ENCODE data around the gene CTBS.
"Not testable (repeated sequence)": the region's sequence is repeated elsewhere in the genome, so short reads cannot be mapped to it uniquely, and the experiment has no call there.

Gene CTBS, protein sequence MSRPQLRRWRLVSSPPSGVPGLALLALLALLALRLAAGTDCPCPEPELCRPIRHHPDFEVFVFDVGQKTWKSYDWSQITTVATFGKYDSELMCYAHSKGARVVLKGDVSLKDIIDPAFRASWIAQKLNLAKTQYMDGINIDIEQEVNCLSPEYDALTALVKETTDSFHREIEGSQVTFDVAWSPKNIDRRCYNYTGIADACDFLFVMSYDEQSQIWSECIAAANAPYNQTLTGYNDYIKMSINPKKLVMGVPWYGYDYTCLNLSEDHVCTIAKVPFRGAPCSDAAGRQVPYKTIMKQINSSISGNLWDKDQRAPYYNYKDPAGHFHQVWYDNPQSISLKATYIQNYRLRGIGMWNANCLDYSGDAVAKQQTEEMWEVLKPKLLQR

DNA sequence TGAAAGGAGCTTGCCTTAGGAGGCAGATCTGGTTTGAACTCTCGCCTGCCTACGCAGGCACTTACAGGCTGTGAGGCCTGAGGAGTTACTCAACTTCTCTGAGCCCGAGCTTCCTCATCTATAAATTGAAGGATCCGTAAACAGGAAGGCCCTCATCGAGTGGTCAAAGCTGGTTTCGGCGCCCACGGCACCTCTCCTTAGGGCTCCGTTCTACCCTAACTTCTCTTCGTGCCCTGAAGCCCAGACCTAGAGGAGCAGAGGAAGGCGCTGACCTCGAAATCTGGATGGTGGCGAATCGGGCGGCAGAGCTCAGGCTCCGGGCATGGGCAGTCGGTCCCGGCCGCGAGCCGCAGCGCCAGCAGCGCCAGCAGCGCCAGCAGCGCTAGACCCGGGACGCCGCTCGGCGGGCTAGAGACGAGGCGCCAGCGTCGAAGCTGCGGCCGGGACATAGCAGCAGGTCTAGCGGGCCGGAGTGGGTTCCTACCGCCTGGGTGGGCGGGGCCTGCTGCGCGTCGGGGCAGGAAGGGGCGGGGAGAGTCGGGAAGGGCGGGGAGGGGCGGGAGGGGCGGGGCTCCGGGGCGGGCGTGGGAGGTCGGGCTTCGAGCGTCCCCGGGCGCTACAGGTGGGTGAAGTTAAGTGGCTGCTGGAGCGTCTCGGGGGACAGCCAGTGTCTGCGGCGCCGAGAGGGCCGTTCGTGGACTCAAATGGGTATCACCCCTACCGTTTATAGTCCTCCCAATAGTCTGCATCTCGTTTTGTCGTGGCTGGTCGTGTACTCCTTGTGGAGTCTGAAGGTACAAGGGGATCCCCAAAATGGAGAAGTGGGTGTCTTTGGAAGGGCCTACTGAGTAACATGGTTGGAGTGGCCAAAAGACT is at the start of gene CTBS:
CTBS (minus strand) TSS at position 474 of the 876 bp plus-strand sequence; CDS start at position 449, 25 bp downstream.
- peak; percentile 71 for DNase-seq

DNA sequence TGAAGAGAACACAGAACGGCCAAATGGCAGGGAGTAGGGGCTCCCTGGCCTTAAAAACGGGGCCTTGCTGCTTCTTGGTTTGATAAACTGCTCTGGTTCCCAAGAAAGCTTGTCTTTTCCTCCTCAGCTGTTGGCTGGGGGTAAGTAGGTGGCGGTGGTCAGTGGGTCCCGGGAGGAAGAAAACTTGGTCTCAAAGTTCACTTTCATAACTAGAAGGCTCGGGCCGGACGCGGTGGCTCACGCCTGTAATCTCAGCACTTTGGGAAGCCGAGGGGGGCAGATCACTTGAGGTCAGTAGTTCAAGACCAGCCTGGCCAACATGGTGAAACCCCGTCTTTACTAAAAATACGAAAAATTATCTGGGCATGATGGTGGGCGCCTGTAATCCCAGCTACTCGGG is 47.3 kb upstream of the CTBS start:
- DNase-seq: no peak

DNA sequence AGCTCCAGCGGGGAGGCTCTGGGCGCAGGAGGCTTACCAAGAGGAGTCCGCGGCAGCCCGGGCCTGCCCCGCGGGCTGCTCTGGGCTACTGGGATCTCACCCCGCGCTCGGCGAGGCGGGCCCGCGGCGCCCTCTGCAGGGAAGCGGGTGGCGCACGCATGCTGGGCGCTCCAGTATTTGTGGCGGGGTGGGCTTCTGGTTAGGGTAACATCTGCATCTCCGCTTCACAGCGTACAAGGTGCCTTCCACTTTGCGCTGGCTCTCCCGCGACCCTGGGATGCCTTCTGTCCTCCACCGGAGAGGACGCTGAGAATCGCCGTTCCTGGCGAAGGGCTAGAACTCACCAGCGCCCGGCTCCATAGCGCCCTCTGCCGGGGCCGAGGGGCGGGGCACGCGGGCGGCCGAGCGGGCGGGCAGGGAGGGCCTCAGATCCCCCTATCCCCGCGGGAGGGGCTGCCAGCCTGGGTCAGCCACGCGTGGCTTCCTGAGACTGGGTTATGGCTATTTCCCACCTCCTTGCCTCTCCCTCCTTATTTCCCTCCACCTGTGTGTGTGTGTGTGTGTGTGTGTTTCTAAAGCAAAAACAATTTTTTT is 46.6 kb upstream of the CTBS start:
- DNase-seq: peak; percentile 56

DNA sequence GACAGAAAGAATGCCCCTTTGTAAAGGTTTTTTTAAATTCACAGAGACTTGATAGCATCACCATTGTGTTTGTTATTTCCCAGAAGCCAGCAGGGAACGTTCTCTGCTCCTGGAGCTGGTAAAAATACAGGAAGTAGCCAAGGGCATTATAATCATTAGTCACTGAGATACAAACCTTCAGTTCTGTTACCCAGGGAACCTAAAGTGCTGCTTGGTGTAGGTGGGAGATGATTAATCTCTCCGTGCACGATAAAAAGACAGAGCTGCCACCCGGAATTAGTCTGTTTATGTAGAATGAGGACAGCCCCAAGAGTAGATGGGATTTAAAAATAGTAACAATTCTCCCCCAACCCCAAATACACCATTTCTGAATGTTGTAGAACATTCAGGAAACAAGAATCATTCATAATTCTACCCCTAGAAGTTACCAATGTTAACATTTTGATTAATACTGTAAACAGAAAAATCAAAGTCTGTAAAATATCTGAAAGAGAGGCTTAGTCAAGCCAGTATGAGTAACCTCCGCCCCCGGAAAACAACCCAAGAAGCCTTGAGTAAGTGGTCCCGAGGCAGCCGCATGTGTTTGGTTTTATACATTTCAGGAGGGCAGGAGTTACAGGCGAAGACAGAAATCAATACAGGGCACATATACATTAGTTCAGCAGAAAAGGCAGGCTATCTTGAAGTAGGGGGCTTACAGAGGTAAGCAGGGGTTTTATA is 45.3 kb upstream of the CTBS start:
- no peak for DNase-seq

DNA sequence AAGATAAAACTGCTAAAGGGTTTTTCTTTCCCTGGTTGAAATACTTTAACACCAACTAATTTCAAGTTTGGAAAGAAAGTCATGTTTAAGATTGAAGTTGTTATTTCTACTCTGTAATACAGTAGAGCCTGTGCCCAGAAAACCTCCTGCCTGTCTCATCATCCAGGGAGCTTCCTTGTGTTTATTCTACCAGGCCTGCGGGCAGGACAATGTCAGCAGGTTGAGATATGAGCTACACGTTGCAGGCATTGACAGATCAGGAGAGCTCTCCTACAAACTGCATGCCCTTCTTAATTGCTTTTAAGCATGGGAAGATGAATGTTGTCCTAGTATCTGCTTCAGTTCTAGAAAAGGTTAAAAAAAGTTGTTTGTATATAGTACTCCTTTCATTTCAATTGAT is 43.1 kb upstream of the CTBS start:
- DNase-seq: no peak

DNA sequence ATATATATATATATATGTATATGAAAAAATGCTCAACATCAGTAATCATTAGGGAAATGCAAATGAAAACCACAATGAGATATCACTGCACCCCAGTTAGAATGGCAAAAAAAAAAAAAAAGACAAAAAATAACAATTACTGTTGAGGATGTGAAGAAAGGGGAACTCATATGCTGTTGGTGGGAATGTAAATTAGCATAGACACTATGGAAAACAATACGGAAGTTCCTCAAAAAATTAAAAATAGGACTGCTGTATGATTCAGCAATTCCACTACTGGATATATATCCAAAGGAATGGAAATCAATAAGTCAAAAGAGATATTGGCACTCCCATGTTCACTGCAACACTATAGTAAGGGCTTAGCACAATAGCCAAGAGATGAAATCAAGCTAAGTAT is 41.5 kb upstream of the CTBS start:
- no peak for DNase-seq

DNA sequence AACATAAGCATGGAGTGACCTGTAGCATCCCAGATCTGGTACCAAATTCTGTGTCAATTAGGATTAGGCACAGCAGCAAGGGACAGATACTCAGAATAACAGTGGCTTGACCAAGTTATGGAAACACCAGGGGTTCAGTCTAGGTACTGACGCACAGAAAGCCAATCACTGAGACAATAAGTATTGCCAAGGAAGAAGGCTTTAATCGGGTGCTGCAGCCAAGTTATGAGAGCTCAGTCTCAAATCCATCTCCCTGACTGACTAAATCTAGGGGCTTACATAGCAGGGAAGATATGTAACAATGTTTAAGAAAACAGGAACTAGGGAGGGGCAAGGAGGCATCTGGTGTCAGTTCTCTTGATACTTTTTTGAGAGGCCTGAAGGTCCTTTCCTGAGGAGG is 39.6 kb upstream of the CTBS start:
- no peak for DNase-seq

DNA sequence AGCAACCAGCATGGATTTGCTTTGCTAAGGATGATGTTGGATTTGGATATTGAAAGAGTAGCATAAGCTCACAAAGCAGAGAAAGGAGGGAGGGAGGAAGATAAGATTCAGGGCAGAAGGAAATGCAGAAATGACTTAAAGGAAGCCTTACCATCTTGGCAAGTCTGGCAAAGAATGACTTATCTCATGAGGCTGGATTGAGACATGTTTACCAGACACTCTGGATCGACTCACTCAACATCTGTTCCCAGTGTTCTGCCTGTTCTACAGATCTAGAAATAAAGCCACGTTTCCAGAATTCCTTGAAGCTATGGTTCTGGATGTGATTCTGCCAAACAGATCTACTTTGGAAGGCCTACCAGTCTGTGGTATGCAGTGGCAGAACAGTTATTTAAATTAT is 38.8 kb upstream of the CTBS start:
- no peak for DNase-seq

DNA sequence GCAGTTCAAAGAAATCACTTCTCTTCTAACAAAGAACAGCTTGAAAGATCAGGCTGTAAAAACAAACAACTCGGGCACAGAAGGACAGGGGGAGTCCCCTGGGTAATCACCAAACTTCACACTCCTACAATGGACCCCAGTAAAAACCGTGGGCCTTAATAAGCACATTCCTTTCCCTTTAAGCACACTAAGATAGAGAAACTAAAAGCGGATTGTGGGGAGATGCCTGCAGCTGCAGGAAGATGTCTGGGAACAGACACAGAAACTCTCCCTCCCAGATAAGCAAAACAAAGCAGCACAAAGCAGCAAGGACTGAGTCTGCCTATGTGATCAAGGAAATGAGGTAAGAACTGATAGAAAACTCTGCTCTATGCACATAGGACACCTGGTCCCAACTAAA is 37.6 kb upstream of the CTBS start:
- DNase-seq: no peak

DNA sequence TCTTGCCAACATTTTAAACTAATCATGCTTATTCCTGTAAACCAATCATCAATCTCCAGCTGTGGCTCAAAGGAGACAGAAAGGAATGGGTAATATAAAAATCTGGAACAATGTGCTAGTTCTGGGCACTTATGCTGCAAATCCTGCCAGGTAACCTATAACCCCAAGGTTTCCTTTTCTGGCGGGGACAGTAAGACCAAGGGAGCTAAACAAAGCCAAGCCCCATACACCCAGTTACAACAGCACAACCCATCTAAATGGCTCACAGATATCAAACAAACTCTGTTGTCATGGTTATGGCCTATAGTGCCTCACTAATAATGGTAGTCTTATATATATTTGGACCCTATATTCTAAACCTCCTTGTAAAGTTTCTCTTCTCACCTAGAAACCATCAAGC is 36.9 kb upstream of the CTBS start:
- no peak for DNase-seq

DNA sequence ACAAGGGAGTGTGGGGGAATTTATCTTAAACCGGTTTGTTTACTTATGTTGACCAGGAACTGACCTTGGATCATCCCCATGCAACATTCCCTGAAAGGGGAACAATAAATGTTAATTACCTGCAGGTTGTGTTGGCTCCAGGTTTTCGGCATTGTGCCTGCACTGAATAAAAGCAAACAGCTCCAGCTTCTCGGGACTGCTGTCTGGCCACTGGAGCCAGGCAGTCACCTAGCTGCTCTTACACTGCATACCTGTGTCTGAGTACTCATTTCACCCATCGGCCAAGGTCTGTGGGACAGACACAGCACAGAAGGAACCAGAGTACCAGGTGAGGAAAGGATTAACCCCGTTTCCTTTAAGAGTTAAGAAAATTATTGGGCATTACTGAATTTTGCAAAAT is 32.7 kb upstream of the CTBS start:
- no peak for DNase-seq

DNA sequence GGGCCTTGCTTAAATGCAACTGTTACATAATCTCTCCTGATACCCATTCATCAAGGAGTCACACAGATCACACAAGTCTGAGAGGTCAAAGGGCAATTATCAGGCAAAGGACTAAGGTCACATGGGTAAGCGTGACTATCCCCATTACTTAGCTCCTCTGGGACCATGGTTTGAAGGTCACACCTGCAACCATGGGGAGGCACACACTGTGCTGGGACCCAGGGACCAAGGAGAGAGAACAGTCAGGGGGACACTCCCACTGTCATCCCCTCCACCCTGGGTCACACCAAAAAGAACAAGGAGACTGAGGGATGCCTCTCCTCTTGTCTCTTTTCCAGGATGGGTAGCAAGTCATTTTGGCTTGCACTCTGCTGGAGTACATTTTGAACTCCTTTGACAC is 30.9 kb upstream of the CTBS start:
- no peak for DNase-seq

DNA sequence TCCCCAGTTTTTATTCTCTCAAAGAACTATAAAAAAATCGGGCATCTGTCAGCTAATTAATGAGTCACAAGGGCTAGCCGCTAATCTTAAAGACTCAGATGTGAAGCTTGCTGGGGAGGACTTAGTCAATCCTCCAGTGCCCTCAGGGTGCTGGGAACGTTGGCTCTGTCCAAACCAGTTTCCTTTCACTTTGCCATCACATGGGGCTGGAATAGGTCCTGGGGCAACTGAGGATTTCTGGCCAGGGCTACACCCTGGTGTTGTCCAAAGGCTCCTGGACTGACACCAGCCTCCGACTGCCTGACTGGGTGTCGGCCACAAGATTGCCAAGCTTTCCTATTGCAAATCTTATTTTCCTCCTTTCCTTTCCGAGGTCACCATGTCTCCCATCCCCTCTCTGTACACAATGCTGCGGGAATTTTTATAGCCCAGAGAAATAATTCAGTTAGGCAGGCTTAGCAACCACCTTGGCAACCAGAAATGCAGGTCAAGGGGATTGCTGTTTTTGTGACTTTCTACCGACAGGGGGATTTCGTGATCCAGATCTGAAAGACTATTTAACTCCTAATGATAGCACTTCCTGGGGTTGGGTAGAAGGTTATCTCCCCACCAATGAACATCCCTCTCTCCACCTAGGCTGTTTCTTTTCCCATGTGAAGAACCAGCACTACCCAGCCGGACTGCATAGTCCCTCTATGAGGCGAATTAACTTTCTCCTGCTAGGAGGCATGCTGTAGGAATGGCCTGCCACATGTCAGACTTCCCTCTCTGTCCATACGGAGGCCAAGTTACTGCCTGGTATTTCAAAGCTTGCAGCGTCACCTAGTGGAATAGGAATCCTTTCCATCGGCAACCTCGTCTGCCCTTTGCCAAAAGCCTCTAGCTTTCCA is 29.9 kb upstream of the CTBS start:
- DNase-seq: no peak

DNA sequence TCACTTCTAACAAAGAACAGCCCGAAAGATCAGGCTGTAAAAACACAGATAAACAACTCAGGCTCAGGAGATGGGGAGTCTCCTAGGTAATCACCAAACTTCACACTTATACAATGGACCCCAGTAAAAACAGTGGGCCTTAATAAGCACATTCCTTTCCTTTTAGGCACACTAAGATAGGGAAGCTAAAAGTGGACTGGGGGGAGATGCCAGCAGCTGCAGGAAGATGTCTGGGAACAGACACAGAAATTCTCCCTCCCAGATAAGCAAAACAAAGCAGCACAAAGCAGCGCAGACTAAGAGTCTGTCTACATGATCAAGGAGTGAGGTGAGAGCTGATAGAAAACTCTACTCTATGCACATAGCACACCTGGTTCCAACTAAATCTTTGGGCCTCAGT is 29.0 kb upstream of the CTBS start:
- no peak for DNase-seq

DNA sequence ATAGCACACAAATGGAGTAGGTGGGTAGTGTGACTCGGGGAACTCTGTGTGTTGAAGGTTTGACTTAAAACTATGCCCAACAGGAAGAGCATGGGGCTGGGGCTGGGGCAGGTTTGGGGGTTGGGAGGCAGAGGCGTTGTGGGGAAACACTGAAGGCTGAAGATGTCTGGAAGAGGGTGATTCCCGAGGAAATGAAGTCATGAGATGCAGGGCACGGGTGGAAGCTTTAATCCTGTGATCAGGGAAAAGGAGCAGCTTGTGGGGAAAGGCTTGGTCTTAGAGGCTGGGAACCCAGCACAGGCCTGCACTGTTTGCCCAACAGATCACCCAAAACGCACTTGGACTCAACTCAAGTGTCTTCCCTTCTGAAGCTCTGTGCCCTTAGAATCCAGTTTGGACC is 26.6 kb upstream of the CTBS start:
- no peak for DNase-seq

DNA sequence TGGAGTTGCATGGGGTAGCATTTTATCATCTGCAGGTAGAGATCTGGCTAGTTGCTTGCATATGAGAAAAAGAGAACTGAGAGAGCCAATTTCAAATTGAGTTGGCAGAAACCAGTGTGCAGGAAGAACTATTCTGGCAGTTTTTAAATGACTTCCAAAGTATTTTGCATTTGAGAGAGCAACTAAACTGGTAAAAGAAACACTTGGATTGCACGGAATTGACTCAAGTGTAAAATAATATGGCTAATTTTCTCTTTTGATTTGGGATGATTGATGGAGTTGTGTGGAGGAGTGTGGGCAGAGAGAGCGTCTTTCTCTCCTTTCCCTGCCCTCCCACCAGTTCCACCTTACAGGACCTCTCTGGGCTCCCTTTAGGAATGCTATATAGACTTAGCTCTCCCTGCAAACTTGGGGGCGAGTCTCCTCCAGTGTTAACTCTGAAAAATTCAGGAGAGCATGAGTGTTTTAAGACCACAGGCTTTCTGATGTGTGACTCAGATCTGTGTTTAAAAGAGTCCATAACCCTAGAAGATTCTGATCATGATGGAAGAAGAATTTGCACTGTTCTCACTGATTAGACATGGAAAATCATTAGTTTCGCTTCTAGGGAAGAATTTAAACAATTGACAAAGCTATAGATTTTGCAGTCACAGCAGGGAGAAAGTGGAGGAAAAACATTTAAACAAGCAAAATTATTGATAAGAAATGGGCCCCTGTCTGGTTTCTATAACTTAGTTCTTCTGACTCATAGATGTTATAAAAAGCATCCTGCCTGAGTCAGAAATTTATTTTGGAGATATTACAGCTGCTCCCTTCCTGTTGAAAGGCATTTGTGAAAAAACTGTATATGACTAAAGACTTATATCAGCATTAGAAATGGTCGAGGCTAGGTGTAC is 24.9 kb upstream of the CTBS start:
- no peak for DNase-seq

DNA sequence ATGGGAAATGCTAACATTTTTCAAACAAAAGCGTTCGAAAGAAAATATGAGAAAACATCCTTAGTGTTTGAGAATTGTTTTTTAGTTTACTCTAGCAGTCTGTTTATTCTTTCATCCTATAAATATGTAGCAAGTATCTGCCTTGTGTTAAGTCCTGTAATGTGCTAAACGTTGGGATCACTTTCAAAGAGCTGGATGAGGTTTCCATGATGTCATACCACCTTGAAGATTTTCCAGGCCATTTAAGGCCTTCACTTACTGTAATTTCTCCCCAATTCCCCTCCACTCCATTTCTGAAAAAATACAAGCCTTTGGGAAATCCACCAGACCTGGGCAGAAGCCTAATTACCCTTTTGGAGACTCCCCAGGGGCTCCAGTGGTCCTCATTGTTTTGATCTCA is 24.2 kb upstream of the CTBS start:
- no peak for DNase-seq

DNA sequence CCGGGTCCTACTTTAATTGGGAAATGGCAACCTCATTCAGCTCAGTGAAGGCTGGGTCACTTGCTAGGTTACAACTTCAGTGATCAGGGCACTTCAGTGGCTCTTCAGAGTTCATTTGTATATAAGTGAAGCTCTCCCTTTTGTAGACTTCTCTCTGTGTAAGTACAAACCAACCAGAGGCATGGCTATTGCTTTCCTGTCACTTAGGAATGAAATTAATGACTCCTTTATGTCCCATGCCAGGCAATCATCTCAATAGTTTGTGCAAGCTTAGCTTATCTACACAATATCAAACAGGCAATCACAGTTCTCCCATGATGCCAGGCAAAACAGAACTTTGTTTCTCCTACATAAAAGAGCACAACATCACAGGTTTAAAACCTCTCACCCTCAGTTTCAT is 22.8 kb upstream of the CTBS start:
- DNase-seq: no peak

DNA sequence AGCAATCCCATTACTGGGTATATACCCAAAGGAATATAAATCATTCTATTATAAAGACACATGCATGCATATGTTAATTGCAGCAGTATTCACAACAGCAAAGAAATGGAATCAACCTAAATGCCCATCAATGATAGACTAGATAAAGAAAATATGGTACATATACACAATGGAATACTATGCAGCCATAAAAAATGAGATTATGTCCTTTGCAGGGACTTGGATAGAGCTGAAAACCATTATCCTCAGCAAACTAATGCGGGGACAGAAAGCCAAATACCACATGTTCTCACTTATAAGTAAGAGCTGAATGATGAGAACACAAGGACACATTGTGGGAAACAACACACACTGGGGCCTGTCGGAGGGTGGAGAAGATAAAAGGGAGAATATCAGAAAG is 20.7 kb upstream of the CTBS start:
- DNase-seq: not testable (repeated sequence)

DNA sequence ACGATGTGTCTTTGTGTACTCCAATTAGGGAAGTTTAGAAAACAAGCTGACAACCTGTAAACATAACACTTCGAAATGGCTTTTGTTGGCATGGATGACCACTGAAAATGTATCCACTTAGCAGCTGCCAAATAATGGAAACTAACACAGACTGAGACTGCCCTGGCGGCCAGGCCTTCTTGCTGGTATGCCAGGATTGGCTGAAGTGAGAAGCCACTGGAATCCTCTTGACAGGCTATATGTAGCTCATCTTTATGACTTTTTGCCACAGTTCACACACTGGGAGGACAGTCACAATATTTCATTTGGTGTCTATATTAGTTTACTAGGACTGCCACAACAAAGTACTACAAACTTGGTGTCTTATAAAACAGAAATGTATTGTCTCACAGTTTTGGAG is 12.9 kb upstream of the CTBS start:
- no peak for DNase-seq

DNA sequence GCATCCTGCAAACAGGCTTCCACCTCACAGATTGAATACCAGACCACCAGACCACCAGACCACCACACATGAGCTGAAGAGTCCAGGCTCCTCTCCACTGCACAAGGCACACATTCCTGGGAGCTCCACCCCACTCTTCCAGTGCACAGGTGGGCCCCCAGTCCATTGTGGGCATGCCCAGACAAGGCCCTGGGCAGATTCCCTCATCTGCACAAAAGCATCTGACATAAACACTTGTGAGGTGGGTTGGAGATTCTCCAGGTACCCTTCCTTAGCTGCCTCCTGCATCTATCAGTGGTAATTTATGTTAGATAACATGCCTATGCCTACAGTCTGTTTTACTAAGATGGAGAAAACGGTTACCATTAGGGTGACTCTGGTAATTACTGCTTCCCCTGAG is 11.6 kb upstream of the CTBS start:
- no peak for DNase-seq
